ENCODE measurements around the gene LAP3. TPM values are rescaled to one million over a fixed set of nuclear protein-coding genes. Genes with fewer than 3 reads are reported as not detected.

LAP3 gene
- total and polyA plus RNA-seq, 7 experiments from 2014 or later, result 25.2 to 142 (median 49.6) TPM

- Histone ChIP-seq H3K4me1 (ENCODE audit: control insufficient read depth in 2 of 2, insufficient read depth in 2 of 2, low read length in 2 of 2) (no peaks in the 10 kb centered on the region), H3K27ac (ENCODE audit: low read depth, low read length) (no peak overlapping the region), H3K27me3 (ENCODE audit: control insufficient read depth in 2 of 2, insufficient read depth in 2 of 2, low read length in 2 of 2) (no peaks in the 10 kb centered on the region), H3K9me3 (ENCODE audit: control insufficient read depth in 2 of 3, low read length in 3 of 3) (no peaks in the 10 kb centered on the region), H3K36me3 (ENCODE audit: control insufficient read depth in 2 of 3, insufficient read depth in 3 of 3, low read length in 3 of 3) (peaks cover 0 to 43% (median 6%) of the 10 kb centered on the region in 3 experiments), H3K4me3 (ENCODE audit: low read length) (no peak overlapping the region)
- Mint-ChIP-seq H3K27me3 (no peaks in the 10 kb centered on the region), H3K4me3 (no peak overlapping the region), H3K27ac (peak overlapping the region in 3 of 9 donors; percentile 10 to 33 (median 11)), H3K4me1 (peaks cover 0 to 9% (median 0%) of the 10 kb centered on the region in 7 donors), H3K36me3 (peaks cover 0 to 35% (median 12%) of the 10 kb centered on the region in 5 donors), H3K9me3 (no peaks in the 10 kb centered on the region)
- ATAC-seq (no peak), DNase-seq (no peak)
- CTCF ChIA-PET, result interaction anchor here (0.6 to 3.6 kb wide), 2 partner anchors 87 to 185 kb away, joined by 3 to 21 read pairs; no protein-coding TSS in a partner anchor
- POLR2A ChIA-PET, result no interaction called here
- intact Hi-C loops (cut with micrococcal nuclease), result loop anchor here (5.0 kb wide), 2 partner anchors 172 to 957 kb away; no protein-coding TSS in a partner anchor
Observed at GRCh38 chr4:17635056-17635455, 58.1 kb downstream of the LAP3 start.

- Mint-ChIP-seq H3K27me3 (no peaks in the 10 kb centered on the region), H3K4me3 (no peak overlapping the region), H3K27ac (peak overlapping the region in 3 of 9 donors; percentile 43 to 65 (median 52)), H3K9me3 (no peaks in the 10 kb centered on the region), H3K4me1 (peaks cover 0 to 6% (median 0%) of the 10 kb centered on the region in 7 donors), H3K36me3 (peaks cover 0 to 29% (median 13%) of the 10 kb centered on the region in 5 donors)
- DNase-seq (no peak), ATAC-seq (peak; percentile 12)
- no peaks in the 10 kb centered on the region for H3K27me3 ChIP-seq (ENCODE audit: control insufficient read depth in 2 of 2, insufficient read depth in 2 of 2, low read length in 2 of 2)
- H3K4me1 ChIP-seq (ENCODE audit: control insufficient read depth in 2 of 2, insufficient read depth in 2 of 2, low read length in 2 of 2), result no peaks in the 10 kb centered on the region
- CTCF ChIA-PET, result interaction anchor here (0.6 to 3.6 kb wide), 5 partner anchors 14 to 88 kb away, joined by 3 to 21 read pairs (median 4); no protein-coding TSS in a partner anchor
- H3K27ac ChIP-seq (ENCODE audit: low read depth, low read length), result peak overlapping the region; percentile 27
- peaks cover 0 to 32% (median 6%) of the 10 kb centered on the region in 3 experiments for H3K36me3 ChIP-seq (ENCODE audit: control insufficient read depth in 2 of 3, insufficient read depth in 3 of 3, low read length in 3 of 3)
- no peak overlapping the region for H3K4me3 ChIP-seq (ENCODE audit: low read length)
- intact Hi-C loops (cut with micrococcal nuclease), result loop anchor here (1.0 to 5.0 kb wide), 6 partner anchors 59 to 956 kb away; partner anchors contain the start of gene LAP3 (in 2 of the 2)
- H3K9me3 ChIP-seq (ENCODE audit: control insufficient read depth in 2 of 3, low read length in 3 of 3), result no peaks in the 10 kb centered on the region
- POLR2A ChIA-PET, result interaction anchor here (0.6 kb wide), 1 partner anchor 16 kb away, joined by 3 read pairs; no protein-coding TSS in a partner anchor
Observed at GRCh38 chr4:17636341-17636695, 59.3 kb downstream of the LAP3 start.

GRCh38 chr4:17636696-17637622 lies 60.0 kb downstream of the LAP3 start:
- Histone ChIP-seq H3K27ac (ENCODE audit: low read depth, low read length) (peak overlapping the region; percentile 27), H3K4me3 (ENCODE audit: low read length) (no peak overlapping the region), H3K4me1 (ENCODE audit: control insufficient read depth in 2 of 2, insufficient read depth in 2 of 2, low read length in 2 of 2) (no peaks in the 10 kb centered on the region), H3K9me3 (ENCODE audit: control insufficient read depth in 2 of 3, low read length in 3 of 3) (no peaks in the 10 kb centered on the region), H3K27me3 (ENCODE audit: control insufficient read depth in 2 of 2, insufficient read depth in 2 of 2, low read length in 2 of 2) (no peaks in the 10 kb centered on the region), H3K36me3 (ENCODE audit: control insufficient read depth in 2 of 3, insufficient read depth in 3 of 3, low read length in 3 of 3) (peaks cover 0 to 26% (median 6%) of the 10 kb centered on the region in 3 experiments)
- Mint-ChIP-seq H3K27me3 (no peaks in the 10 kb centered on the region), H3K36me3 (peaks cover 0 to 26% (median 10%) of the 10 kb centered on the region in 5 donors), H3K9me3 (no peaks in the 10 kb centered on the region), H3K27ac (peak overlapping the region in 5 of 9 donors; percentile 32 to 65 (median 48)), H3K4me1 (peaks cover 0 to 3% (median 0%) of the 10 kb centered on the region in 7 donors), H3K4me3 (no peak overlapping the region)
- intact Hi-C loops (cut with micrococcal nuclease), result loop anchor here (1.0 to 5.0 kb wide), 6 partner anchors 60 to 956 kb away; partner anchors contain the start of gene LAP3 (in 2 of the 2)
- ChIA-PET CTCF (interaction anchor here (0.6 to 3.6 kb wide), 6 partner anchors 19 to 89 kb away, joined by 3 to 21 read pairs (median 4); no protein-coding TSS in a partner anchor), POLR2A (interaction anchor here (0.6 kb wide), 1 partner anchor 15 kb away, joined by 3 read pairs; no protein-coding TSS in a partner anchor)
- DNase-seq, result peak; percentile 33 to 71 (median 55)
- peak; percentile 89 for ATAC-seq

- no peak for ATAC-seq
- Histone ChIP-seq H3K36me3 (ENCODE audit: control insufficient read depth in 2 of 3, insufficient read depth in 3 of 3, low read length in 3 of 3) (peaks cover 0 to 5% (median 0%) of the 10 kb centered on the region in 3 experiments), H3K27me3 (ENCODE audit: control insufficient read depth in 2 of 2, insufficient read depth in 2 of 2, low read length in 2 of 2) (no peaks in the 10 kb centered on the region), H3K4me1 (ENCODE audit: control insufficient read depth in 2 of 2, insufficient read depth in 2 of 2, low read length in 2 of 2) (no peaks in the 10 kb centered on the region), H3K9me3 (ENCODE audit: control insufficient read depth in 2 of 3, low read length in 3 of 3) (no peaks in the 10 kb centered on the region), H3K4me3 (ENCODE audit: low read length) (no peak overlapping the region), H3K27ac (ENCODE audit: low read depth, low read length) (no peak overlapping the region)
- H3K4me1 Mint-ChIP-seq, result peaks cover 0 to 4% (median 0%) of the 10 kb centered on the region in 7 donors
- CTCF ChIA-PET, result interaction anchor here (0.9 kb wide), 1 partner anchor 90 kb away, joined by 3 read pairs; no protein-coding TSS in a partner anchor
- POLR2A ChIA-PET, result no interaction called here
- no peaks in the 10 kb centered on the region for H3K27me3 Mint-ChIP-seq
- no peak for DNase-seq
- no peak overlapping the region for H3K27ac Mint-ChIP-seq
- peaks cover 0 to 3% (median 0%) of the 10 kb centered on the region in 11 donors for H3K9me3 Mint-ChIP-seq
- H3K36me3 Mint-ChIP-seq, result peaks cover 0 to 16% (median 7%) of the 10 kb centered on the region in 5 donors
- intact Hi-C loops (cut with micrococcal nuclease), result loop anchor here (5.0 kb wide), 2 partner anchors 168 to 953 kb away; no protein-coding TSS in a partner anchor
- H3K4me3 Mint-ChIP-seq, result no peak overlapping the region
Observed at GRCh38 chr4:17639136-17639535, 62.1 kb downstream of the LAP3 start.

GRCh38 chr4:17642398-17642783 lies 65.4 kb downstream of the LAP3 start:
- no peaks in the 10 kb centered on the region for H3K27me3 ChIP-seq (ENCODE audit: control insufficient read depth in 2 of 2, insufficient read depth in 2 of 2, low read length in 2 of 2)
- ATAC-seq (no peak), DNase-seq (no peak)
- no peaks in the 10 kb centered on the region for H3K27me3 Mint-ChIP-seq
- H3K4me3 Mint-ChIP-seq, result peak overlapping the region in 1 of 10 donors; percentile 31
- ChIA-PET CTCF (no interaction called here), POLR2A (no interaction called here)
- peaks cover 0 to 4% (median 0%) of the 10 kb centered on the region in 7 donors for H3K4me1 Mint-ChIP-seq
- H3K9me3 ChIP-seq (ENCODE audit: control insufficient read depth in 2 of 3, low read length in 3 of 3), result no peaks in the 10 kb centered on the region
- H3K27ac Mint-ChIP-seq, result no peak overlapping the region
- intact Hi-C loops (cut with micrococcal nuclease), result no loop called here
- no peaks in the 10 kb centered on the region for H3K4me1 ChIP-seq (ENCODE audit: control insufficient read depth in 2 of 2, insufficient read depth in 2 of 2, low read length in 2 of 2)
- H3K27ac ChIP-seq (ENCODE audit: low read depth, low read length), result no peak overlapping the region
- H3K4me3 ChIP-seq (ENCODE audit: low read length), result no peak overlapping the region
- peaks cover 0 to 18% (median 0%) of the 10 kb centered on the region in 5 donors for H3K36me3 Mint-ChIP-seq
- H3K9me3 Mint-ChIP-seq, result peaks cover 0 to 10% (median 0%) of the 10 kb centered on the region in 11 donors
- no peaks in the 10 kb centered on the region for H3K36me3 ChIP-seq (ENCODE audit: control insufficient read depth in 2 of 3, insufficient read depth in 3 of 3, low read length in 3 of 3)

- Histone ChIP-seq H3K36me3 (ENCODE audit: control insufficient read depth in 2 of 3, insufficient read depth in 3 of 3, low read length in 3 of 3) (no peaks in the 10 kb centered on the region), H3K4me1 (ENCODE audit: control insufficient read depth in 2 of 2, insufficient read depth in 2 of 2, low read length in 2 of 2) (peaks cover 0 to 19% of the 10 kb centered on the region in 2 donors), H3K27me3 (ENCODE audit: control insufficient read depth in 2 of 2, insufficient read depth in 2 of 2, low read length in 2 of 2) (no peaks in the 10 kb centered on the region), H3K4me3 (ENCODE audit: low read length) (no peak overlapping the region), H3K9me3 (ENCODE audit: control insufficient read depth in 2 of 3, low read length in 3 of 3) (no peaks in the 10 kb centered on the region), H3K27ac (ENCODE audit: low read depth, low read length) (no peak overlapping the region)
- intact Hi-C loops (cut with micrococcal nuclease), result no loop called here
- ATAC-seq, result no peak
- DNase-seq, result no peak
- peaks cover 5 to 28% (median 20%) of the 10 kb centered on the region in 7 donors for H3K4me1 Mint-ChIP-seq
- H3K36me3 Mint-ChIP-seq, result peaks cover 0 to 19% (median 0%) of the 10 kb centered on the region in 5 donors
- CTCF ChIA-PET, result no interaction called here
- H3K27me3 Mint-ChIP-seq, result no peaks in the 10 kb centered on the region
- peaks cover 0 to 13% (median 0%) of the 10 kb centered on the region in 11 donors for H3K9me3 Mint-ChIP-seq
- POLR2A ChIA-PET, result interaction anchor here (0.5 kb wide), 1 partner anchor 28 kb away, joined by 3 read pairs; no protein-coding TSS in a partner anchor
- H3K4me3 Mint-ChIP-seq, result no peak overlapping the region
- H3K27ac Mint-ChIP-seq, result no peak overlapping the region
Observed at GRCh38 chr4:17646693-17647092, 69.7 kb downstream of the LAP3 start.
